HepG2 (cell line): ENCODE measurements around the gene TBX3. TPM values are rescaled to one million over a fixed set of nuclear protein-coding genes. Genes with fewer than 3 reads are reported as not detected.

Experiments used
- AFF4 ChIP-seq: sonication (generic); formaldehyde crosslinking; IDR thresholded peaks from 2 replicates; pipeline ENCODE4 v1.4.0; 2020; ENCODE audit warnings: missing genetic modification reagents
- GABPB1 ChIP-seq: IDR thresholded peaks from 2 replicates; pipeline ENCODE4 v1.6.1; 2016; ENCODE audit warnings: mild to moderate bottlenecking, missing genetic modification reagents, moderate library complexity, missing compliant biosample characterization
- HDAC1 ChIP-seq: sonication (generic); formaldehyde crosslinking; IDR thresholded peaks from 2 replicates; pipeline ENCODE4 v1.5.1; 2020; ENCODE audit warnings: mild to moderate bottlenecking, missing genetic modification reagents
- KDM5B ChIP-seq: sonication (generic); formaldehyde crosslinking; IDR thresholded peaks from 2 replicates; pipeline ENCODE4 v1.4.0; 2020; ENCODE audit warnings: missing genetic modification reagents, mild to moderate bottlenecking, borderline replicate concordance
- KDM6A ChIP-seq: IDR thresholded peaks from 2 replicates; pipeline ENCODE4 v1.6.1; 2016; ENCODE audit warnings: low read depth
- MYC ChIP-seq: sonication (generic); formaldehyde crosslinking; IDR thresholded peaks from 2 replicates; pipeline ENCODE4 v1.9.0; 2021; ENCODE audit warnings: missing genetic modification reagents, borderline replicate concordance
- NBN ChIP-seq: fragments of 450-650 bp; conservative IDR thresholded peaks from 2 replicates; pipeline ENCODE4 v1.6.1; 2017
- NCOR1 ChIP-seq: fragments of 200-600 bp; sonication (generic); IDR thresholded peaks from 2 replicates; pipeline ENCODE4 v1.7.0; 2017; ENCODE audit warnings: antibody characterized with exemption, low read length, borderline replicate concordance
- NFKB2 ChIP-seq: sonication (generic); formaldehyde crosslinking; IDR thresholded peaks from 2 replicates; pipeline ENCODE4 v1.4.0; 2020; ENCODE audit warnings: missing genetic modification reagents, borderline replicate concordance
- PAF1 ChIP-seq: IDR thresholded peaks from 2 replicates; pipeline ENCODE4 v1.6.1; 2016; ENCODE audit warnings: missing genetic modification reagents, missing compliant biosample characterization
- SCMH1 ChIP-seq: sonication (generic); formaldehyde crosslinking; IDR thresholded peaks from 2 replicates; pipeline ENCODE4 v1.9.0; 2021; ENCODE audit warnings: missing genetic modification reagents, mild to moderate bottlenecking, borderline replicate concordance
- SIN3A ChIP-seq: IDR thresholded peaks from 2 replicates; pipeline ENCODE4 v1.6.1; 2011; ENCODE audit warnings: low read depth, mild to moderate bottlenecking, control low read depth, low read length, borderline replicate concordance
- STAG1 ChIP-seq: sonication (generic); formaldehyde crosslinking; IDR thresholded peaks from 2 replicates; pipeline ENCODE4 v1.4.0; 2020; ENCODE audit warnings: missing genetic modification reagents
- ZBTB38 ChIP-seq: sonication (generic); formaldehyde crosslinking; IDR thresholded peaks from 2 replicates; pipeline ENCODE4 v1.5.1; 2020; ENCODE audit warnings: mild to moderate bottlenecking, missing genetic modification reagents
- ZBTB42 ChIP-seq: sonication (generic); formaldehyde crosslinking; IDR thresholded peaks from 2 replicates; pipeline ENCODE4 v1.5.0; 2020; ENCODE audit warnings: mild to moderate bottlenecking, missing genetic modification reagents
- ZNF484 ChIP-seq: sonication (generic); formaldehyde crosslinking; IDR thresholded peaks from 2 replicates; pipeline ENCODE4 v1.5.1; 2020; ENCODE audit warnings: mild to moderate bottlenecking, low read depth, missing genetic modification reagents, borderline replicate concordance
- ZNF607 ChIP-seq: sonication (generic); formaldehyde crosslinking; IDR thresholded peaks from 2 replicates; pipeline ENCODE4 v1.5.1; 2020; ENCODE audit warnings: missing genetic modification reagents, mild to moderate bottlenecking, borderline replicate concordance
- ZNF644 ChIP-seq: IDR thresholded peaks from 2 replicates; pipeline ENCODE4 v1.6.1; 2016; ENCODE audit warnings: low read depth
- polyA plus RNA-seq, 8 experiments: library from polyadenylated mRNA; depleted of rRNA in 3 of 8; stranded (reverse) in 7 of 8; unstranded in 1 of 8; fragments of >200 nt; fragmentation: Illumina TruSeq in 4 of 8; extraction: Trizol in 4 of 8; gene quantifications; 2 replicates each; pipeline versions ENCODE4 v1.2.1 to v1.2.3, GENCODE V29; 2011 to 2016; ENCODE audit warnings: low read depth in 4 of 8, missing spikeins in 1 of 8, mixed read lengths in 1 of 8; ENCODE audit not compliant: insufficient read depth in 1 of 8
- total RNA-seq, 5 experiments: library from RNA; depleted of rRNA; stranded (reverse); fragments of >200 nt; fragmentation: Illumina TruSeq; extraction: Trizol; gene quantifications; 2 replicates each; pipeline ENCODE4 v1.2.3, GENCODE V29; 2016; ENCODE audit warnings: low read depth in 1 of 5
- TF ChIP-seq, protein P1 (sequence below): sonication (generic); formaldehyde crosslinking; IDR thresholded peaks from 2 replicates; pipeline ENCODE4 v1.8.0; 2022; ENCODE audit warnings: mild to moderate bottlenecking, missing genetic modification reagents; ENCODE audit not compliant: insufficient replicate concordance
- TF ChIP-seq, protein P2 (sequence below): sonication (generic); formaldehyde crosslinking; conservative IDR thresholded peaks from 2 replicates; pipeline ENCODE4 v1.4.0; 2020; ENCODE audit warnings: mild to moderate bottlenecking, missing genetic modification reagents, moderate library complexity

Gene TBX3
- total and polyA plus RNA-seq, 2 of the 13 experiments (the other 11 are each of a cell fraction or from before 2014, with no cell fraction given), result 27.1 to 42.4 TPM

DNA sequence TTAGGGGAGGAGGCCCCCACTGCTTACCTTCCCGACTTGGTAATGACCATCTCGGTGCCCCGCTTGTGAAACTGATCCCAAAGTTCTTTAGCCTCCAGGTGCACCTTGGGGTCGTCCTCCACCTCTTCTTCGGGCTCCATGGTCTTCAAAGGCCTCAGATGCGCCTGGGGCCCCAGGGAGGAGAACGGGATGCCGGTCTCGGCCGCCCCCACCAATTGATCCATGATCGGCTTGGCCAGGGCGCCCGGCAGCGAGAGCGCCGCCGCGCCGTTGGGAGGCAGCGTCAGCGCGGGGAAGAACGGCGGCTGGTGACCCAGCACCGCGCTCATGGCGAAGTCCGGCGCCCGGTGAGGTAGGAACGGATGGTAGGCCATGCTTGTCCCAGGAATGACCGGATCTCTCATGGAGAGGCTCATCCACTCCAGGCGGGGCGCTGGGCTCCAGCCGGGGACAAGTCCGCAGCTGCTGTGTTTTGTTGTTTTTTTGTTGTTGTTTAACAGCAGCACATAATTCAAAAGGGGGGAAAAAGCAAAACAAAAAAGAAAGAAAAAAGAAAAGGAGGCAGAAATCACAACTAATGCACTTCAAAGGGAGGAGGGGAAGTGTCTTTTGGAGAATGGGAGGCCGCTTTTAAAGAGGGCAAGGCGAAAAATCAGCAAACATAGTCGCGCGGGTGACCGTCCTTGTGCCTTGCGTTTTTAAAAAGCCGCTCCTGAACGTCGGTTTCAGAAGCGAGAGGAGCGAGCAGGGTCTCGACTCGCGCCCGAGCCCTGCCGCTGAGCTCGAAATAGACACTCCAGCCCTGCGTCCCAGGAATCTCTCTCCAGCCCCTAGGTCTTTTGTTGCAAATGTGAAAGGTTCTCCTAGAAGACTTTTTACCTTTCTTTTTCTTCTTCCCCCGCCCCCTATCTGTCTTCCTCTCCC is 928 bp downstream of the TBX3 start (continued):
- no peak for TF ChIP-seq ZNF484 (CRISPR knock-in tag)
- no peak for TF ChIP-seq ZNF644 (CRISPR knock-in tag)
- TF ChIP-seq, protein P1, sequence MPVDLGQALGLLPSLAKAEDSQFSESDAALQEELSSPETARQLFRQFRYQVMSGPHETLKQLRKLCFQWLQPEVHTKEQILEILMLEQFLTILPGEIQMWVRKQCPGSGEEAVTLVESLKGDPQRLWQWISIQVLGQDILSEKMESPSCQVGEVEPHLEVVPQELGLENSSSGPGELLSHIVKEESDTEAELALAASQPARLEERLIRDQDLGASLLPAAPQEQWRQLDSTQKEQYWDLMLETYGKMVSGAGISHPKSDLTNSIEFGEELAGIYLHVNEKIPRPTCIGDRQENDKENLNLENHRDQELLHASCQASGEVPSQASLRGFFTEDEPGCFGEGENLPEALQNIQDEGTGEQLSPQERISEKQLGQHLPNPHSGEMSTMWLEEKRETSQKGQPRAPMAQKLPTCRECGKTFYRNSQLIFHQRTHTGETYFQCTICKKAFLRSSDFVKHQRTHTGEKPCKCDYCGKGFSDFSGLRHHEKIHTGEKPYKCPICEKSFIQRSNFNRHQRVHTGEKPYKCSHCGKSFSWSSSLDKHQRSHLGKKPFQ, result peak; percentile 27
- TF ChIP-seq SIN3A, result 0 out of 2 replicates have a peak, but pooled peaks have one; percentile 35
- peak; percentile 39; the same call in 1 of the 2 replicates for TF ChIP-seq HDAC1 (CRISPR knock-in tag)
- 0 out of 2 replicates have a peak, but pooled peaks have one; percentile 47 for TF ChIP-seq ZNF607 (CRISPR knock-in tag)
- peak; percentile 61; the same call in 1 of the 2 replicates for TF ChIP-seq KDM5B
- no peak for TF ChIP-seq PAF1 (CRISPR knock-in tag)
- no peak for TF ChIP-seq SCMH1 (CRISPR knock-in tag)
- no peak for TF ChIP-seq NCOR1
- TF ChIP-seq AFF4 (CRISPR knock-in tag), result peak; percentile 59
- peak; percentile 45; the same call in 1 of the 2 replicates for TF ChIP-seq NFKB2 (CRISPR knock-in tag)
- TF ChIP-seq MYC (CRISPR knock-in tag), result peak; percentile 52; the same call in 1 of the 2 replicates
- no peak for TF ChIP-seq NBN
- 0 out of 2 replicates have a peak, but pooled peaks have one; percentile 39 for TF ChIP-seq ZBTB42 (CRISPR knock-in tag)
- peak; percentile 45; the same call in 1 of the 2 replicates for TF ChIP-seq GABPB1 (CRISPR knock-in tag)
- TF ChIP-seq, protein P2, sequence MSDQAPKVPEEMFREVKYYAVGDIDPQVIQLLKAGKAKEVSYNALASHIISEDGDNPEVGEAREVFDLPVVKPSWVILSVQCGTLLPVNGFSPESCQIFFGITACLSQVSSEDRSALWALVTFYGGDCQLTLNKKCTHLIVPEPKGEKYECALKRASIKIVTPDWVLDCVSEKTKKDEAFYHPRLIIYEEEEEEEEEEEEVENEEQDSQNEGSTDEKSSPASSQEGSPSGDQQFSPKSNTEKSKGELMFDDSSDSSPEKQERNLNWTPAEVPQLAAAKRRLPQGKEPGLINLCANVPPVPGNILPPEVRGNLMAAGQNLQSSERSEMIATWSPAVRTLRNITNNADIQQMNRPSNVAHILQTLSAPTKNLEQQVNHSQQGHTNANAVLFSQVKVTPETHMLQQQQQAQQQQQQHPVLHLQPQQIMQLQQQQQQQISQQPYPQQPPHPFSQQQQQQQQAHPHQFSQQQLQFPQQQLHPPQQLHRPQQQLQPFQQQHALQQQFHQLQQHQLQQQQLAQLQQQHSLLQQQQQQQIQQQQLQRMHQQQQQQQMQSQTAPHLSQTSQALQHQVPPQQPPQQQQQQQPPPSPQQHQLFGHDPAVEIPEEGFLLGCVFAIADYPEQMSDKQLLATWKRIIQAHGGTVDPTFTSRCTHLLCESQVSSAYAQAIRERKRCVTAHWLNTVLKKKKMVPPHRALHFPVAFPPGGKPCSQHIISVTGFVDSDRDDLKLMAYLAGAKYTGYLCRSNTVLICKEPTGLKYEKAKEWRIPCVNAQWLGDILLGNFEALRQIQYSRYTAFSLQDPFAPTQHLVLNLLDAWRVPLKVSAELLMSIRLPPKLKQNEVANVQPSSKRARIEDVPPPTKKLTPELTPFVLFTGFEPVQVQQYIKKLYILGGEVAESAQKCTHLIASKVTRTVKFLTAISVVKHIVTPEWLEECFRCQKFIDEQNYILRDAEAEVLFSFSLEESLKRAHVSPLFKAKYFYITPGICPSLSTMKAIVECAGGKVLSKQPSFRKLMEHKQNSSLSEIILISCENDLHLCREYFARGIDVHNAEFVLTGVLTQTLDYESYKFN (CRISPR knock-in tag), result 0 out of 2 replicates have a peak, but pooled peaks have one; percentile 13
- no peak for TF ChIP-seq ZBTB38
- no peak for TF ChIP-seq KDM6A (CRISPR knock-in tag)
- TF ChIP-seq STAG1 (CRISPR knock-in tag), result peak; percentile 40
